H1 (cell line): ENCODE results near the gene ZC3H7B. TPM values are rescaled to one million over a fixed set of nuclear protein-coding genes. Genes with fewer than 3 reads are reported as not detected.

Experiments used
- BACH1 ChIP-seq: IDR thresholded peaks from 2 replicates; pipeline ENCODE4 v1.6.1; 2012; ENCODE audit warnings: low read length, improper control_type of control experiment
- BCL11A ChIP-seq, 2 experiments: IDR thresholded peaks; one replicate each; pipeline ENCODE4 v1.6.1; 2011; ENCODE audit warnings: low read depth in 2 of 2, low read length in 2 of 2, mild to moderate bottlenecking in 2 of 2
- CHD1 ChIP-seq: IDR thresholded peaks from 2 replicates; pipeline ENCODE4 v1.6.1; 2012; ENCODE audit warnings: low read depth, low read length, improper control_type of control experiment
- CREB1 ChIP-seq: IDR thresholded peaks from 2 replicates; pipeline ENCODE4 v1.6.1; 2012; ENCODE audit warnings: inconsistent platforms
- FOSL1 ChIP-seq: IDR thresholded peaks from 2 replicates; pipeline ENCODE4 v1.6.1; 2011; ENCODE audit warnings: mild to moderate bottlenecking, low read depth, low read length, moderate library complexity; ENCODE audit not compliant: insufficient read depth
- HDAC2 ChIP-seq, 2 experiments: fragments of 300-600 bp in 1 of 2; sonication (generic) in 1 of 2; IDR thresholded peaks; 2 replicates each; pipeline ENCODE4 v1.6.1; 2011 to 2012; ENCODE audit warnings: low read depth in 2 of 2, low read length in 2 of 2, mild to moderate bottlenecking in 2 of 2, moderate library complexity in 2 of 2, borderline replicate concordance in 1 of 2, inconsistent platforms in 1 of 2
- POU5F1 ChIP-seq: IDR thresholded peaks from 2 replicates; pipeline ENCODE4 v1.6.1; 2011; ENCODE audit warnings: low read depth, mild to moderate bottlenecking, low read length, moderate library complexity
- RBBP5 ChIP-seq: IDR thresholded peaks from 2 replicates; pipeline ENCODE4 v1.7.1; 2012; ENCODE audit warnings: low read depth, mild to moderate bottlenecking, inconsistent platforms, low read length, moderate library complexity, borderline replicate concordance
- RXRA ChIP-seq: IDR thresholded peaks from 2 replicates; pipeline ENCODE4 v1.6.1; 2011; ENCODE audit warnings: low read depth, mild to moderate bottlenecking, low read length, moderate library complexity; ENCODE audit not compliant: insufficient read depth
- SIN3A ChIP-seq, 2 experiments: IDR thresholded peaks in 1 of 2; conservative IDR thresholded peaks in 1 of 2; 2 replicates each; pipeline ENCODE4 v1.6.1; 2011 to 2012; ENCODE audit warnings: low read length in 2 of 2, improper control_type of control experiment in 1 of 2, low read depth in 1 of 2, mild to moderate bottlenecking in 1 of 2
- SP1 ChIP-seq: IDR thresholded peaks from 2 replicates; pipeline ENCODE4 v1.6.1; 2011; ENCODE audit warnings: low read depth, low read length
- SRF ChIP-seq: IDR thresholded peaks from 2 replicates; pipeline ENCODE4 v1.6.1; 2011; ENCODE audit warnings: mild to moderate bottlenecking, low read depth, low read length, moderate library complexity
- YY1 ChIP-seq: IDR thresholded peaks from 2 replicates; pipeline ENCODE4 v1.6.1; 2011; ENCODE audit warnings: low read depth, mild to moderate bottlenecking, low read length
- polyA plus RNA-seq, 7 experiments: library from polyadenylated mRNA; depleted of rRNA in 3 of 7; stranded (reverse) in 5 of 7; unstranded in 2 of 7; fragments of >200 nt in 5 of 7; fragments of 200-250 nt in 2 of 7; gene quantifications; 1 replicate in 5 of 7; 2 replicates in 1 of 7; 4 replicates in 1 of 7; pipeline versions ENCODE4 v1.2.1 to v1.2.3, GENCODE V29; 2011 to 2013; ENCODE audit warnings: missing spikeins in 2 of 7, mixed read lengths in 2 of 7
- total RNA-seq: library from RNA; stranded (reverse); fragmentation: NEBNext Ultra II Directional; extraction: Animal tissue kit (Norgen Biotek cat#: 25700); gene quantifications from 2 replicates; pipeline ENCODE4 v1.2.1, GENCODE V29; 2021
- TF ChIP-seq, protein P1 (sequence below): IDR thresholded peaks from 2 replicates; pipeline ENCODE4 v1.6.1; 2011; ENCODE audit warnings: low read depth, mild to moderate bottlenecking, low read length; ENCODE audit not compliant: insufficient read depth
- TF ChIP-seq, protein P2 (sequence below): IDR thresholded peaks from 2 replicates; pipeline ENCODE4 v1.6.1; 2012; ENCODE audit warnings: inconsistent platforms
- TF ChIP-seq, protein P3 (sequence below): IDR thresholded peaks from 2 replicates; pipeline ENCODE4 v1.6.1; 2012; ENCODE audit warnings: low read length, inconsistent platforms
- TF ChIP-seq, protein P4 (sequence below), 3 experiments: IDR thresholded peaks; 1 replicate in 2 of 3; 2 replicates in 1 of 3; pipeline versions ENCODE4 v1.5.1 to v1.6.1; 2011; ENCODE audit warnings: low read length in 3 of 3, mild to moderate bottlenecking in 3 of 3, inconsistent platforms in 2 of 3, low read depth in 1 of 3, moderate library complexity in 1 of 3; ENCODE audit not compliant: insufficient read depth in 1 of 3; ENCODE audit errors: control extremely low read depth in 1 of 3

ZC3H7B gene
- total and polyA plus RNA-seq, 2 of the 8 experiments (the other 6 are each of a cell fraction or from before 2014, with no cell fraction given) = 35.5 to 78.6 TPM

DNA sequence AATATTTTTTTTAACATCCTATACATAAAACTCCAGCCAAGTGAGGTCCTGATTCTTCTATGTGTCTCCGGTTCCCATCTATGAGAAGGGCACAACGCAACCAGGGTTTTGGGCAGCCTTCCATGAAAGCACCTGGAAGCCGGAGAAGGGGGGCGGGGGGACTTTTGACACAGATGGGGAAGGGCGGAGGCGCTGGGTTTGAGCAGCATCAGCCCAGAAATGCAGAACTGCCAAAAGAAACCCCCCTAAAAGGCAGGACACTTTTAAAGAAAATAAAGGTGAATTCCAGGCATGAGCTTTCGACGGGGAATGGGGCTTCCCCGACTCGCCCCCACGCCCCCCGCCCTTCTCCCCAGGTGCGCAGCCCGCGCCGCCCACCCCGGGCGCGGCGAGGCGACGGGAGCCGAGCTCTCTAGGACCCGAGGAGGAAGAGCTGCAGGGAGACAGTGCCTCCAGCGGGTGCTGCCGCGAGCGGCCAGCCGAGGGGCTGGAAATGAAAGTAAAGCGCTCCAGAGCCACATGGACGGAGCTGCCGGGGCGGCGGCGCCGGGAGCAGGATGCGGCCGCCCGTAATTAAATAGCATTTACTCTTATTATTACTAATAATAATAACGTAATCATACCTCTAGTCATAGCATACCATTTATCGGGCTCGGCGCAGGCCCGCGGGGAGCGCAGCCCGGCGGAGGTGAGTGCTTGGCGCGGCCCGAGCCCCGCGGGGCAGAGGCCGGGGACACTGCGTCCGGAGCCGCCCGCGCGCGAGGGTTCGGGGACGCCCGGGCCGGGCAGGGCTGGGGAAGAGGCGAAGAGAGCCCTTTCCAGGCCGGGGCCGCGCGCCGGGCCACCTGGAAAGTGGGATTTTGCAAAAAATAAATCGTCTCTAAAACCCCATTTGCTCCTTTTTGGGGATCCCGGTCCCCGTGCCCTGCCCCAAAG lies at the start of gene ZC3H7B (continued):
- peak; percentile 92 for TF ChIP-seq FOSL1
- TF ChIP-seq, protein P1, sequence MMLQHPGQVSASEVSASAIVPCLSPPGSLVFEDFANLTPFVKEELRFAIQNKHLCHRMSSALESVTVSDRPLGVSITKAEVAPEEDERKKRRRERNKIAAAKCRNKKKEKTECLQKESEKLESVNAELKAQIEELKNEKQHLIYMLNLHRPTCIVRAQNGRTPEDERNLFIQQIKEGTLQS = no peak
- TF ChIP-seq RBBP5 = peak; percentile 89
- TF ChIP-seq, protein P2, sequence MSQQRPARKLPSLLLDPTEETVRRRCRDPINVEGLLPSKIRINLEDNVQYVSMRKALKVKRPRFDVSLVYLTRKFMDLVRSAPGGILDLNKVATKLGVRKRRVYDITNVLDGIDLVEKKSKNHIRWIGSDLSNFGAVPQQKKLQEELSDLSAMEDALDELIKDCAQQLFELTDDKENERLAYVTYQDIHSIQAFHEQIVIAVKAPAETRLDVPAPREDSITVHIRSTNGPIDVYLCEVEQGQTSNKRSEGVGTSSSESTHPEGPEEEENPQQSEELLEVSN = no peak
- no peak for TF ChIP-seq BACH1
- 0 out of 2 replicates have a peak, but pooled peaks have one; percentile 46 for TF ChIP-seq SP1
- TF ChIP-seq HDAC2 (IDR thresholded peaks at IDR 0.05; ENCODE audit: borderline replicate concordance in 1 of 2, low read depth in 2 of 2, low read length in 2 of 2) = no peak; a peak in 1 of 4 replicates
- TF ChIP-seq CREB1 = peak; percentile 60; the same call in 1 of the 2 replicates
- no peak for TF ChIP-seq RXRA
- TF ChIP-seq SRF = no peak
- TF ChIP-seq BCL11A (IDR thresholded peaks at IDR 0.05; ENCODE audit: low read depth in 2 of 2, low read length in 2 of 2) = no peak
- 0 out of 2 replicates have a peak, but pooled peaks have one; percentile 6 for TF ChIP-seq POU5F1
- TF ChIP-seq CHD1 = no peak
- TF ChIP-seq, protein P3, sequence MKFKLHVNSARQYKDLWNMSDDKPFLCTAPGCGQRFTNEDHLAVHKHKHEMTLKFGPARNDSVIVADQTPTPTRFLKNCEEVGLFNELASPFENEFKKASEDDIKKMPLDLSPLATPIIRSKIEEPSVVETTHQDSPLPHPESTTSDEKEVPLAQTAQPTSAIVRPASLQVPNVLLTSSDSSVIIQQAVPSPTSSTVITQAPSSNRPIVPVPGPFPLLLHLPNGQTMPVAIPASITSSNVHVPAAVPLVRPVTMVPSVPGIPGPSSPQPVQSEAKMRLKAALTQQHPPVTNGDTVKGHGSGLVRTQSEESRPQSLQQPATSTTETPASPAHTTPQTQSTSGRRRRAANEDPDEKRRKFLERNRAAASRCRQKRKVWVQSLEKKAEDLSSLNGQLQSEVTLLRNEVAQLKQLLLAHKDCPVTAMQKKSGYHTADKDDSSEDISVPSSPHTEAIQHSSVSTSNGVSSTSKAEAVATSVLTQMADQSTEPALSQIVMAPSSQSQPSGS = no peak
- peak; percentile 42 to 95; a peak in 2 of 4 replicates for TF ChIP-seq SIN3A (conservative IDR thresholded peaks at IDR 0.05 in 1 of 2, IDR thresholded peaks at IDR 0.05 in 1 of 2; ENCODE audit: low read depth in 1 of 2, low read length in 2 of 2)
- peak; percentile 34; the same call in 1 of the 2 replicates for TF ChIP-seq YY1
- TF ChIP-seq, protein P4, sequence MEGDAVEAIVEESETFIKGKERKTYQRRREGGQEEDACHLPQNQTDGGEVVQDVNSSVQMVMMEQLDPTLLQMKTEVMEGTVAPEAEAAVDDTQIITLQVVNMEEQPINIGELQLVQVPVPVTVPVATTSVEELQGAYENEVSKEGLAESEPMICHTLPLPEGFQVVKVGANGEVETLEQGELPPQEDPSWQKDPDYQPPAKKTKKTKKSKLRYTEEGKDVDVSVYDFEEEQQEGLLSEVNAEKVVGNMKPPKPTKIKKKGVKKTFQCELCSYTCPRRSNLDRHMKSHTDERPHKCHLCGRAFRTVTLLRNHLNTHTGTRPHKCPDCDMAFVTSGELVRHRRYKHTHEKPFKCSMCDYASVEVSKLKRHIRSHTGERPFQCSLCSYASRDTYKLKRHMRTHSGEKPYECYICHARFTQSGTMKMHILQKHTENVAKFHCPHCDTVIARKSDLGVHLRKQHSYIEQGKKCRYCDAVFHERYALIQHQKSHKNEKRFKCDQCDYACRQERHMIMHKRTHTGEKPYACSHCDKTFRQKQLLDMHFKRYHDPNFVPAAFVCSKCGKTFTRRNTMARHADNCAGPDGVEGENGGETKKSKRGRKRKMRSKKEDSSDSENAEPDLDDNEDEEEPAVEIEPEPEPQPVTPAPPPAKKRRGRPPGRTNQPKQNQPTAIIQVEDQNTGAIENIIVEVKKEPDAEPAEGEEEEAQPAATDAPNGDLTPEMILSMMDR (IDR thresholded peaks at IDR 0.05; ENCODE audit: control extremely low read depth in 1 of 3, insufficient read depth in 1 of 3, low read depth in 1 of 3, low read length in 3 of 3) = peak; percentile 44 to 51 (median 44)
